HG03103 (cell line): ENCODE results near the gene CNTN1.
"Not testable (repeated sequence)": the region's sequence is repeated elsewhere in the genome, so short reads cannot be mapped to it uniquely, and the experiment has no call there.

ENCODE experiments used
- ATAC-seq: cut with Tn5 transposase; IDR thresholded peaks from one replicate; pipeline ENCODE4 v1.9.1; 2021; ENCODE audit warnings: low read depth; ENCODE audit not compliant: unreplicated experiment

The CNTN1 gene

GRCh38 chr12:41014643-41015020 is 322.4 kb downstream of the CNTN1 start:
- no peak for ATAC-seq

- no peak for ATAC-seq
These were observed 325.8 kb downstream of the CNTN1 start for GRCh38 chr12:41018010-41018409.

- ATAC-seq: no peak
These were observed 327.2 kb downstream of the CNTN1 start for GRCh38 chr12:41019461-41019860.

GRCh38 chr12:41023836-41024235 is 331.6 kb downstream of the CNTN1 start:
- no peak for ATAC-seq

GRCh38 chr12:41026151-41026550 is 333.9 kb downstream of the CNTN1 start:
- no peak for ATAC-seq

- no peak for ATAC-seq
These were observed 340.1 kb downstream of the CNTN1 start for GRCh38 chr12:41032386-41032785.

GRCh38 chr12:41034686-41035085 is 342.4 kb downstream of the CNTN1 start:
- ATAC-seq: no peak

GRCh38 chr12:41039461-41039860 is 347.2 kb downstream of the CNTN1 start:
- no peak for ATAC-seq

- no peak for ATAC-seq
These were observed 353.3 kb downstream of the CNTN1 start for GRCh38 chr12:41045509-41045908.

- no peak for ATAC-seq
These were observed 356.8 kb downstream of the CNTN1 start for GRCh38 chr12:41049033-41049432.

- ATAC-seq: no peak
These were observed 359.7 kb downstream of the CNTN1 start for GRCh38 chr12:41051954-41052353.

- no peak for ATAC-seq
These were observed 360.2 kb downstream of the CNTN1 start for GRCh38 chr12:41052441-41052840.

- no peak for ATAC-seq
These were observed 360.8 kb downstream of the CNTN1 start for GRCh38 chr12:41053046-41053445.

- no peak for ATAC-seq
These were observed 363.8 kb downstream of the CNTN1 start for GRCh38 chr12:41055875-41056577.

- ATAC-seq: no peak
These were observed 366.0 kb downstream of the CNTN1 start for GRCh38 chr12:41058266-41058665.

- no peak for ATAC-seq
These were observed 369.0 kb downstream of the CNTN1 start for GRCh38 chr12:41061192-41061591.

GRCh38 chr12:41064411-41064810 is 372.2 kb downstream of the CNTN1 start:
- ATAC-seq: no peak

GRCh38 chr12:41067941-41068645 is 375.9 kb downstream of the CNTN1 start:
- ATAC-seq: no peak

GRCh38 chr12:41073633-41074472 is 381.6 kb downstream of the CNTN1 start:
- peak; percentile 73 for ATAC-seq

- ATAC-seq: peak; percentile 22
These were observed 382.2 kb downstream of the CNTN1 start for GRCh38 chr12:41074473-41074769.

GRCh38 chr12:41076114-41076513 is 383.9 kb downstream of the CNTN1 start:
- ATAC-seq: no peak

- ATAC-seq: not testable (repeated sequence)
These were observed 389.0 kb downstream of the CNTN1 start for GRCh38 chr12:41081241-41081640.
